SKM-1 treated with dmso at 0.1 percent for 144 hours (cell line): Measurements from ENCODE around the gene LARGE1.

Experiments
- DNase-seq: peaks from one replicate; lab custom pipeline; 2025; ENCODE audit not compliant: unreplicated experiment; lab: John Stamatoyannopoulos, UW

LARGE1 gene

DNA sequence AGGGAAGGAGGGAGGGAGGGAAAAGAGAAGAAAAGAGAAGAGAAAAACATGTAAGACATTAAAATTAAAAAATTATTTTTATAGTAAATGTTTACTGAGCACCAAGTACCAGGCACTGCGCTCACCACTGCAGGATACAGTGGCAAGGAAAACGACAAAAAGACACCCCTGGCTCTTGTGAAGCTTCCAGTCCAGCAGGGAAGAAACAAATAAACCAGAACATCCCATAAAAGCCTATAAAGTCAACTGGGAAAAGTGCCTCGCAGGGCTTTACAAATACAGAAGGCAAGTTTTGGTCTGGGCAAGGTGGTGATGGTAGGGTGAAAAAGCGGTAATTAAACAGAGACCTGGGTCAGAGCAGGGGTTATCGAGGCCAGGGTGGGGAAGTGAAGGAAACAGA is 33.6 kb downstream of the LARGE1 start:
- no peak for DNase-seq

DNA sequence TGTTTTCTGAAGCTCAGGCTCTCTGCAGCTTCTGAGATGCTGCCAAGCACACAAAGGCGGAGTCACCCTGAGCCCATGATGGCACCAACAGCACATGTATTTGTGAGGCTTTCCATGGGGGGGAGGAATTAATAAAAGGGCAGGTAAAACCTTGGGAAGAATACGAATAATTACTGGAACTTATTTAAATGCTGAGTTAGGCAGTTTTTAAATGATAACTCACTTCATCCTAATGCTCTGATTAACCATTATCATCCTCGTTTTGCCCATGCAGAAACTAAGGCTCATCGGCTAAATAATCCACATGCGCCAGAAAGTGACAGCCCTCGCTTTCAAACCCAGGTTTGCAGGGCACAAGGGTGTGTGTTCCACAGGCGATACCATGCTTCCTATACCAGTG is 35.4 kb downstream of the LARGE1 start:
- DNase-seq, result no peak

DNA sequence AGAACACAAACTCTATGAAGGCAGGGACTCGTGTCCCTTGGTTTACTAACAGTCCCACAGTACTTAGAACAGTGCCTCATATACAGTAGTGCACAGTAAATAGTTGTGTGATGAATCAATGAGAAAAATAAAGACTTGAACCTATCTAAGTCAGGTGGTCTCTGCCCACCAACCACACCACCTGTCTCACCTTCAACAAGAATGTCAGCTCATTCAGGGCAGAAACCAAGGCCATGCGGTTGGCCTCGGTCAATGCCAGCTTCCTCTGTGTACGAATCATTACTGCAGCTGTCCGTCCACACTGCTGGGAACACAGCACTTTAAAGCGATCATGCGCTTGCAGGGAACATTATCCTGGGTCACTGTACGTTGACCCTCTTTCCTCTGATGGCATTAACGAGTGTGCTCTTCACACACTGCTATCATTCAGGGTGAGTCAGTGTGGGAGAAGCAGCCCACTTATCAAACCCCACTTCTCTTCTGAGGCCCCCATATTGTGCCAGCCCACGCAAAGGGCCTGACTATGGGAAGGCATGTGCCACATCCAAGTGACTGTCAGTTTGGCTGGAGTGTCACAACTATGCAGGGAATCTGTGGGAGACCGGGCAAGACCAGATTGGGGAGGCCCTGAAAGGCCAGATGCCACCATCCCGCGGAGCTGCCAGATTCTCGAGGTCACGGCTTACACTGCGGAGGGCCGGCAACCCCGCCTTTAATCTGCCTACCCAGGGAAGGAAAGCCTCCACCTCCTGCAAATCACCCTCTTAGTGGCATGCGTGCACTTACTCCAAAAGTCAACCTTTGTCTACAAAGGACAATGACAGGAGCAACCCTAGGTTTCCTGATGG is 36.1 kb downstream of the LARGE1 start:
- no peak for DNase-seq

DNA sequence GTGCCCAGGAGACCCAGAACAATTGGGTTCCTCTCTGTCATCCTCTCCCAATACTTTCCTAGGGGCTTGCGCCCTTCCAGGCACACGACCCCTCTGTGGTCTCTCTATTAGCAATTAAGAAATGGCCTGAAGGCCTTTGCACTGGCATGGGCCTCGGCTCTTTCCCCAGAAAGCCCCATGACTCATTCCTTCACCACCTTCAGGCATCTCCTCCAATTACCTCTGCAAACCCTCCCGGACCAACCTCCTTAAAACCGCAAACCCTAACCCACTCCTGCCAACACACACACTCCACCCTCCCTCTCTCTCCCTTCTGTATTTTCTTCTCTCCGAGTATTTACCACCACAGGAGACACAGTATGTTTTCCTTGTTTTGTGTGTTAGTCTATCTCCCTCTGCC is 36.7 kb downstream of the LARGE1 start:
- no peak for DNase-seq

DNA sequence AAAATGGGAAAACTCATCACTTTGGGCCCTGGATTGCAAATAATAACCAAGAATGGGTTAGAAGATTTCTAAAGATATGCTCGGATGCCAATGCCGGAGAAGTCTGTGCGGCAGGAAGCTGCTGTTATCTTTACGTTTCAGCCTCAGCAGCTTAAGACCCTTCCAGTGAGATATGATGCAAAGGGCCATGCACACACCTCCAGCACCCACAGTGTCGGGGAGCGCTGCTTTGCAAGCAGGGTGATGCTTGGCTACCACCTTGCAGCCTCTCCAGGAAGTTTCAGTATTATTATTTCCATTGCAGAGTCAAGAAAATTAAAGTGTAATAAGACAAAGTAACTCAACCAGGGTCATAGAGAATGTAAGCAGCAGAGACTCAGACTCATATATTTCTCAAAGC is 37.3 kb downstream of the LARGE1 start:
- DNase-seq, result no peak

DNA sequence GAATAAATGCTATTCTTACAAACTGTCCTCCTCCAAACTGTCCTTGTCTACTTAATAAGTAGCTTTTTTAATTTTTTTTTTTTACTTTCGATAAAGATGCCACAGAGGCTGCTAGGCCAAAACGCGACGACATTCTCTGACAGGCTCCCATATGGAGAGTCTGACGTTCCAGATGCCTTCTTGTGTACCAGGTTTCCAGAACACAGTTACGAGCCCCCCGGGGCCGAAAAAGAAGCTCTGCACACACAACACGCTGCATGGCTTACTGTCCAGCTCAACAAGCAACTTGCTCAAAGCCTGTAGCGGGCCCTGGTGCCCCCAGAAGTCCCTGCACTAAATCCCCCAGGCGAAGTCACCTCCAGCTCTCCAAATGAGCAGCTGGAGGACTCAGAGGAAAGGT is 39.3 kb downstream of the LARGE1 start:
- no peak for DNase-seq

DNA sequence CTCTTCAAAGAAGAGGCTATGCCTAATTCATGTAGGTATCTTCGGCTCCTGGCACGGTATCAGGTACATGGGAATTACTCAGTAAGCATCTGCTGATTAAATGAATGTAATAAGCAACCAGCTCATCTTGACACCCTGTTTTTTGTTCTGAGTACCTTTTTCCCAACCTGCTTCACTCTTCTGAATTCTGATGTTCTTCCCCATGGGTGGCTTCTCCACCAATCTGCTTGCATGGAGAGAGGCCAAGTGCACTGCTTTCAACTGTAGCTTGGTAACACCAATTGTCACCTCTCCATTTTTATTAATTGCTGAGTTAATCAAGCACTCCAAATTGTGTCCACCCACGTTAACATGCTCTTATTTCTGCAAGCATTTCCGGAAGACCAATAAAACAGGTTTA is 40.5 kb downstream of the LARGE1 start:
- DNase-seq, result no peak

DNA sequence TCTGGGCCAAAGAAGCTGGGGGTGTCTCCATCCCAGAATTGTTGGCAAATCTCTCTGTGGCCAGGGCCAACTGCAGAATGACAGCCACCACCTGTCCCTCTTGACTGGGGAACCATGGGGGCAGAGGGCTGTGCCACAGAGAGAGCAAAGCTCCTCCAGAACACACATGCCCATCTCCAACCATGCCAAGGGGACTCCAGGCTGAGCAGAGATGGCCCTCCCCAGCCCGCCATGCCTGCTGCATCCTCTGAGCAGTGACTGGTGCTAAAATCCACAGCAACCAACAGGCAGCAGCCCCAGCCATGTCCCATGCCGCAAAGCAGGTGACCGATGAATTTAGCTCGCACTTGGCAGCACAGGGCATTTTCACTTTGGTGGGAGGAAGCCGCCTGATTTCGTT is 45.0 kb downstream of the LARGE1 start:
- no peak for DNase-seq

DNA sequence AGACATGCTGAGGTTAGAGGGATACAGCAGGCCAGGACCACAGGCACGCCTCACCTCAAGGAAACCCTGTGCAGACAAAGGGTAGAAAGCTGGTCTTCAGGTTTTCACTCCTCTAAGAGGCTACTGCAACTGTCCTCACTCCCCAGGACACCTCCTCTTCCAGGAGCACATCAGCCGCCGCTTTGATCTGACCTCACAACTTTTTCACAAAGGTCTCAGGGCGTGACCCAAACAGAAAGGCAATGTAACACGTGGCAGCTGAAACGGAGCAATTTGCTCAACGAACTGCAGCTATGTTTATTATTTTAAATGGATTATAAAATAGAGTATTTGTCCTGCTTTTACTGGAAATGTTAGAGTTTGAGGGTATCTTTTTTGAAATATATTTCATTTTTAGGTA is 46.1 kb downstream of the LARGE1 start:
- DNase-seq, result no peak

DNA sequence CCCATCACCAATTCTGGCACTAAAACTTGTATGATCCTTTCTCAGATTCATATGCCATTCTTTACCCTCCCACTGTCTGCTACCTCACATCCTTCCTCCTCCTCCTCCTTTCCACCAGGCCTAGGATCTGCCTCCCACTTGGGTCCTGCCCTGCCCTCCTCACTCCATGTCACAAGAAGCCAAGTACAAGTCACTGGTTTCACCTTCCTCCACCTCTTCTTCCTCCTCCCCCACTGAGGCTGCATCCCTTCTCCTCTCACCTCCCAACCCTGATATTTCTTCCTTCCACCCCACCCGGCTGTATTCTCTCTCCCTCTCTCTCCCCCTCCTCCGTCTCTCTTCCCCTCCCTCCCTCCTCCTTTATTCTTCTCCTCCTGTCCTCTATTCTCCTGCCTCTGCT is 46.6 kb downstream of the LARGE1 start:
- DNase-seq, result no peak

DNA sequence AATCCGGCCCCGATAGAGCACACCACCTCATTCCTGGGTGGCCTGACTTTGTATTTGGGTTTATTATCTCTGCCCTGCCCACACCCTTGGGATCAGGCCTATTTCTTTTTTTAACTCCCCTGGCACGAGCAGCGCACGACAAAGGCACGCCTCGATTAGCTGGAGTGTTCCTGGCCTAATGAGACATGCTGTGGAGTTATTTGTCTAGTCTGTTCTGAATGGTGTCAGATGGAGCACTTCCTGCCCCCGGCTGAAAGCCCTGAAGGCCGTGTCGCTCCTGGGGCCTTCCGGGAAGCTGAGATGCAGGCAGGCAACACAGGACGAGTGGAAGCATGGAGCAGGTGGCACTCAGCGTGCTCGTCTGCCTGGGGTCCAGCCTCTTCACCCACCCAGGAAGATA is 47.1 kb downstream of the LARGE1 start:
- no peak for DNase-seq

DNA sequence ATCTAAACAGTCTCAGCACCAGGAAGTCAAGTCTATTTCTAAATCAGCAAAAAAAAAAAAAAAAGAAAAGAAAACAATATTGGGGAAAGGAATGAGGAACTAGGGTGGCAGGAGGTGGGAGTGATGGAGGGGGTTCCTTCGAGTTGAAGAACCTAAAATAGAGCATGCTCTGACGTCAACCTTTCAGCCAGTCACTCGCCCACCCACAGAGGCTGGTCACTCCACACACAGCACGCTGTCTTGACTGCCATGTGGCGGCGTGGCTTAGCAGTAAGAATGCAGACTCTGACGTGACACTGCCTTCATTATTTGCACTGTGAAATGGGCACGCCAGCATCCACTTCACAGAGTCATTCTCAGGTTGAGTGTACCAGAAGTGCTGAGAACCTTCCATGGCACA is 48.3 kb downstream of the LARGE1 start:
- DNase-seq, result no peak

DNA sequence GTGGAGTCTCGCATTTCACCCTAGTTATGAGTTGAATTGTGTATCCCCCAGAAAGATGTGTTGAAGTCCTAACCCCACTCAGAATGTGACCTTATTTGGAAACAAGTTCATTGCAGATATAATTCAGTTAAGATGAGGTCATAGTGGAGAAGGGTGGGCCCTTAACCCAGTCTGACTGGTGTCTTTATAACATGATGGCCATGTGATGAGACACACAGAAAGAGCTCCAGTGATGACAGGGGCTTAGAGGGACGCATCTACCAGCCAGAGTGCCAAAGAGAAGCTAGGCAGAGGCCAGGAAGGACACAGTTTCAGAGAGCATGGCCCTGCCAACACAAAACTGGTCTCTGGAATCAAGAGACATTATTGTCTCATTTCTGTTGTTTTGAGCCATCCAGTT is 50.3 kb downstream of the LARGE1 start:
- no peak for DNase-seq

DNA sequence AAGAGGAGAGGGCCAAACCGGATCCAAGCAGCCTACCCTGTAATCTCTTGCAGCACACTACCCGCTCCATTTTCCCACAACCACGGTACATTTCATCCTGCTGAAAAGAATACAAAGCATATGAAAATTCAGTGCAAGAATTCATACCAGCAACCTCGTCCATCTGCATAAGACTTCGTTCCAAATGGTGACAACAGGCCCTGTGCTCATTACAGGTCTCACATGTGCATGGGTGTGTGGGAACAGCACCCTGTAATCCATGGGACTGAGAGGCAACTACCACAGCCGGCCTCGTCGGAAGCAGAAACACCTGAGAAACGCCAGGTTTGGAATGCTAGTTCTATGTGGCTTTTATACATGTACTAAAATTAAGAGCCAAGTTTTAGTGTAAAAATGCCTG is 52.3 kb downstream of the LARGE1 start:
- DNase-seq, result no peak

DNA sequence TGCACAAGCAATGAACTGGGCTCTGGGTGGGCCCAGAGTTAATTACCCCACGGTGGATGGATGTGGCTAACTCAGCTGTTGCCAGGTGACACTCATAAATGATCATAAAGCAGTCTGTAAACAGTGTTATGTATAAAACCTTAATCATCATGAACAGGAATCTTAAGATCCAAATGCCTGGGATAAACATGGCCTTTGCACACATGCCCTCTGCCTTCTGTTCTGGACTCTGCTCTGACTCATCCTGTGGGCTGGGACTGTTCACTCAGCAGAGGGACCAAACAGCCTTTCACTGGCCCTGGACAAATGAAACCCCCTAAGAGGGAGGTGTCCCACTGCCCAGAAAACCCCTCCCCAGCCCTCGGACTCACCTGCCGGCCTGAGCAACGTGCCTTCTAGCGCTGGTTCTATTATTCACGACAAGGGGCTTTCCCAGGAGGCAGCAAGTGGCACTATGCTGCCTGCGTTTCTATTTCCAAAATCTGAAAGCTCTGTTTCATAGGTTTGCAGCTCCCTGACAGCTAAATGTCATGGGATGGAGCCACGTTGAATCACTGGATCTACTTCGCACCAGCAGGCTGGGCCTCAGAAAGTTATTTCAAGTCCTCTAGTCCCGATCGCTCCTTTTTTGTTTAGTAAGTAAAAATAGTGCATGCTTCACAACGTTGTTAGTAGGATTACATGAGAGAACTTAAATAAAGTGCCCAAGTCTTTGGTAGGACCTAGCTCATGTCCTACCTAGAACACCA is 53.0 kb downstream of the LARGE1 start:
- no peak for DNase-seq

DNA sequence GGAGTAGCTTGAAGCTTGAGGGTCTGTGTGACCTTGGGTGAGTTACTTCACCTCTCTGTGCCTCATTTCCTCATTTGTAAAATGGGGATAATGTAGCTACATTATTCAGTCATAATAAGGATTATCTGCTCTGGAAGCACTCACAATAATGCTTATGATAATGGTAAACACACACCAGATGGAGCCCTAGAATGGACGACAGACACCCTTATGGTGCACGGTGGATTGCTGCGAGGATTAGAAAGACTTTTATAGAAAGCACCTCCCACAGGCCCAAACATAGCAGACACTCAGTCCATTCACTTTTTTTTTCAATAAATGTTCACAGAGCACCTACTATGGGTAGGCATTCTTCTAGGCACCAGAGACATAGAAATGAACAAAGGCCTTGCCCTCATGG is 53.8 kb downstream of the LARGE1 start:
- no peak for DNase-seq

DNA sequence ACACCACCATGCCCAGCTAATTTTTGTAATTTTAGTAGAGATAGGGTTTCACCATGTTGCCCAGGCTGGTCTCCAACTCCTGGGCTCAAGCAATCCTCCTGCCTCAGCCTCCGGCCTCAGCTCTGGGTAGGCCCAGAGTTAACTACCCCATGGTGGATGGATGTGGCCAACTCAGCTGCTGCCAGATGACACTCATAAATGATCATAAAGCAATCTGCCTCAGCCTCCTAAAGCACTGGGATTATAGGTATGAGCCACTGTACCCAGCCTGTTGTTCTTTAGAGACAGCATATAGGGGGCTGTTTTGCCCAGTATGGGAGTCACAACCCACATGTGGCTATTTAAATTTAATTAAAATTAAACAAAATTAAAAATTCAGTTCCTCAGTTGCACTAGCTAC is 54.3 kb downstream of the LARGE1 start:
- DNase-seq, result no peak

DNA sequence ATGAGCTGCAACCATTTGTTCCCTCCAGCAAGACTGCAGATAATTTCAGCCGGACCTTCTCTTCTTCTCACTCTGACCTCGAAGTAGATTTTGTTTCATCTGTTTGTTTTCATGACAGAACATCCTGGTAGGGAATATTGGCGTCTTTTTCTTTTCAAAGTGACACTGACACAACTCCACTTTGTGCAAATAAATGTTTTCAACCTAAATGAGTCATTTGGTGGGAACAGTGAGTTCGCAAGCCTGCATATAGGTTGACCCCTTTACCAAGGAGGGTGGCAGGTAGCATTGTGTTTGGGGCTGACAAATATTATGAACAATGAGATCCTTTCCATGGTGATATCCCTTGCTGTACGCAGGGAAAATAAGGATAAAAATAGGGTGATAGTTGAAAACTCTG is 55.0 kb downstream of the LARGE1 start:
- DNase-seq, result no peak

DNA sequence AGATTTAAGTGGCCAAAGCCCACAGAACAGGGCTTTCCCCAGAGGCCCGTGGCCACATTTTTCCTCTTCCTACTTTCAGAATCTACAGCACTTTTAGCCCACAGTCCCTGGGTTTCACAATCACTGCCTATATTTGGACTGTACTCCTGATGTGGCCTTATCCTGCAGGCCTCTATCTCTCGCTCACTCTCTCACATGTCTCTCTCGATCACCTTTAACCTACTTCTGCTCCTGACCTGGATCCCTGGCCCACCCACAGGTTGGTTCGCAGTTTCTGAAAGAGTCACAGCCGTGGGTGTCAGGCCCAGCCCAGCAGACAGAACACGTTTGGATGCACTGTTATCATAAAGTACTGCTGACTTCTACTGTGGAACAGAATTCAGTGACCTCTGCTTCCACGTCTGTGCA is 55.5 kb downstream of the LARGE1 start:
- DNase-seq, result no peak

DNA sequence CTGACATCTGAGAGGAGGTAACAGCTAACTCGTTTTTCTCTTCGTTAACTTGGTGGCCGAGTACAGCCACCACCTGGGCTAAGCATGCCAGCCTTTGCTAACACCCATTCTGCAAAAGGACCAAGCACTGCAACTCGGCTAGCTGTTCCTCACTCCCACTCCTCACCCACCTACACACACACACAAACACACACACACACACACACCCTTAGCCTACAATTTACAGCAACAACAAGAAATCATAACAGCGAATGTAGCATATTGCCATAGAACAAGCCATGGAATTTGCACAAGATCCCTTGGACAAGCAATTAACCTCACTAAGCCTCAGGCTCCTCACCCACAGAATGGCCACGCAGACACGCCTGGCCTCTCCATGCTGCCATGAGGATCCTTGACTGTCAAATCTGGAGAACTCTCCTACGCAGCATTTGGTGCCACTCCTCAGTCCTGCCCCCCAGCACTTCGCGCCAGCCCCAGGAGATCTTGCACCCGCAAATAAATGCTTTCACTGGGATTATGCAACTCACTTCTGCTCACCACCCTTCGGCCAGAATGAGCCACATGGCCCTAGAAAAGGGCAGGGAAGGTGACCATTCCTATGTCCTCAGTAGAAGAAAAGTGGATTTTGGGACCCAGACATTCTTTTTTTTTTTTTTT is 58.9 kb downstream of the LARGE1 start:
- DNase-seq, result no peak

DNA sequence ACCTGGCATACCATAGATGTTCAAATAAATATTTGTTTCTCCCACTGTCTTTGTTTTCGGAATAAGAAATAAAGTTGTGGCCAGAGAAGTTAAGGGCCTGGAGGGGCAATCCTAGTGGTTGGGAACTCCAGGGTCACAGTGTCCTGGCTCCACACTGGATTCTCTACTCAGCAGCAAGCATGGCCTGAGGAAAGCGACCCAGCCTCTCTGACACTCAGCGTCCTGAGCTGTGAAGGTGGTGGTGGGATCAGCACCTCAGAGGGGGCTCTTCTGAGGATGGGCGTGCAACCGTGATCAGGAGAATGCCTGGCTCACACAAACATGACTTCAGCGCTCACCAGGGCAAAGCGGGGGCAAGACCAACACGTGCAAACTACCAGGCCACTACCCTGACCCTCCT is 59.9 kb downstream of the LARGE1 start:
- no peak for DNase-seq

DNA sequence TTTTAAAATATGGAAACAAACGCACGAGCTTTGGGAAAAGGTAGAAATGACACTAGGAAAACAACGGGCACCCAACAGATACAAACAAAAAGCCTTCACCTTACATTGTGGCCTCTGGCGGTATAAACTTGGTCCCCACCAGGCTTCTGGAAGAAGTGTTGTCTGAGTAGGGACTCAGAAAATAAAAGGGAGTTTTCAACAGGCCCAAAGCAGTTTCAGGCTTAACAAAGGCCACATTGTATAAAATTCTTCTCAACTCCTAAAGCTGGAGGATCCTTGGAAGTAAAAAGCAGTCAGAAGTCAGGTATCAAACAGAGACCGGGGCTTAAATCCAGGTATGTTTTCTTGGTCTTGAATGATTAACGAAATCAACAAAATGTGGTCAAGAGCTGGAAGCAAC is 61.0 kb downstream of the LARGE1 start:
- no peak for DNase-seq
